Measurements from ENCODE around the gene NEO1.
A peak's percentile ranks its signal among the peaks of the same experiment; 100 is the strongest.
"Not testable (repeated sequence)": the region's sequence is repeated elsewhere in the genome, so short reads cannot be mapped to it uniquely, and the experiment has no call there.

The NEO1 gene

GRCh38 chr15:73270366-73271097 lies 218.3 kb downstream of the NEO1 start:
- no peak for DNase-seq

- peak; percentile 54 for DNase-seq
These were observed 221.1 kb downstream of the NEO1 start for GRCh38 chr15:73273181-73274002.

DNA sequence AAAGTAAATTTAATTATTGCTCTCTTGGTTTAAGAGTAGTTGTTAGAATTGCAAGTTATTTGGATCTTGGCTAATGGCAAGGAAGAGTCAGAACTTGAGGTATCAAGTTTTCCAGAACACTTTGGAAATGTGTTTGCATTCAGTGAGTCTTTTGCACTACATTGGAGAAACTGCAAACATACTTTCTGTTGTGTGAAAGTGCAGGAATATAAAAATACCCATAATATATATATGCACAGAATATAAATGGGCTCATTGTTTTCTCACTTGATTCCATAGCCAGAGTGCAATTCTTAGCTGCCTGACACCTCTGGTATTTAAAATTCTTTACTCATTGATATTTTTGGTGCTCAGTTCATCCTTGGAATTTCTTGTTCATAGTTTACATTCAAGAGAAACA lies 223.6 kb downstream of the NEO1 start:
- DNase-seq = no peak

DNA sequence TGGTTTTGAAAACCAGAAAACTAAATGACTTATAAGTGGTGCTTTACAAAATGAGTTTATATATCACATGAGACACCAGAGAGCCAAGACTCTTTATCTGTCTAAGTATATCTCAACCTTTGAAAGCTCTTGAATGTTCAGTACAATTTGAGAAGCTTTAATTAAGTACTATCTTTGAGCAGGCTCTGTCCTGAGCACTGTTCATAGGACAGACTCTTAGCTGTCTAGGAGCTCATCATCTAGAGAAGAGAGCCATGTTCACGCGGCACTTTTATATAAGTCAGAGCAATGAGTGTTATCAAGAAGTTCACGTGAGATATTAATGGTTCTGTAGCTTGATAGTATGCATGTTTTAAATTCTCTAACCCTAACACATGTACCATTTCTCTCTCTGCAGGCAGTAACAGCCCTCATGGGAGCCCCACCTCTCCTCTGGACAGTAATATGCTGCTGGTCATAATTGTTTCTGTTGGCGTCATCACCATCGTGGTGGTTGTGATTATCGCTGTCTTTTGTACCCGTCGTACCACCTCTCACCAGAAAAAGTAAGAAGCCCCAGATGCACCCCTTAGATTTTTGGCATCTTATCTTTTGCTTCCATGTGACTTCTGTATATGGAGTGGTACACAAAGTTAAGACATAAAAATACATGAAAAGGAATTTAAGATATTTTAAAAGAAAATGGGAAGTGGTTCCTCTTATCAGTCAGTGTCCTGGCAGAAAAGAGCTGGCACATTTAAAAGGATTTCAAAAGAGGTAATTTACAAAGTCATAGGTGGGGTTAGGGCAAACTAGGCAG lies 230.5 kb downstream of the NEO1 start:
- no peak for DNase-seq

- no peak for DNase-seq
These were observed 231.2 kb downstream of the NEO1 start for GRCh38 chr15:73283366-73283962.

GRCh38 chr15:73284090-73284716 lies 231.9 kb downstream of the NEO1 start:
- peak; percentile 25 for DNase-seq

DNA sequence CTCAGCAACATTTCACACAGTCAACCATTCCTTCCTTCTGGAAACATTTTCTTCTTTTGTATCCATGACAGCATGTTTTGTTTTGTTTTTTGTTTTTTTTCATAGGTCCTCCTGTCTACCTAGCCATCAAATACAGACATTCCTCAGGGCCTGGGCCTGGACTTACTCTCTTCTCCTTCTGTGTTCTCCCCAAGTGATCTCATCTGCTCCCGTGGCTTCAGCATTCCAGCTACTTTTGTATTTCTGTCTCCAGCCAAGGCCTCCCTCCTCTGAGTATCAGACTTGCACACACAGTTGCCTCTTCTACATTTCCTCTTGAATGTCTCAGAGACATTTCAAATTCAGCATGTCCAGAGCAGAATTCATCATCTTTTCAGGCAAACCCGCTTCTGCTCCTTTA lies 234.0 kb downstream of the NEO1 start:
- no peak for DNase-seq

GRCh38 chr15:73287019-73287418 lies 234.8 kb downstream of the NEO1 start:
- DNase-seq = no peak

GRCh38 chr15:73291441-73291840 lies 239.2 kb downstream of the NEO1 start:
- no peak for DNase-seq

GRCh38 chr15:73293773-73294172 lies 241.5 kb downstream of the NEO1 start:
- DNase-seq = no peak

DNA sequence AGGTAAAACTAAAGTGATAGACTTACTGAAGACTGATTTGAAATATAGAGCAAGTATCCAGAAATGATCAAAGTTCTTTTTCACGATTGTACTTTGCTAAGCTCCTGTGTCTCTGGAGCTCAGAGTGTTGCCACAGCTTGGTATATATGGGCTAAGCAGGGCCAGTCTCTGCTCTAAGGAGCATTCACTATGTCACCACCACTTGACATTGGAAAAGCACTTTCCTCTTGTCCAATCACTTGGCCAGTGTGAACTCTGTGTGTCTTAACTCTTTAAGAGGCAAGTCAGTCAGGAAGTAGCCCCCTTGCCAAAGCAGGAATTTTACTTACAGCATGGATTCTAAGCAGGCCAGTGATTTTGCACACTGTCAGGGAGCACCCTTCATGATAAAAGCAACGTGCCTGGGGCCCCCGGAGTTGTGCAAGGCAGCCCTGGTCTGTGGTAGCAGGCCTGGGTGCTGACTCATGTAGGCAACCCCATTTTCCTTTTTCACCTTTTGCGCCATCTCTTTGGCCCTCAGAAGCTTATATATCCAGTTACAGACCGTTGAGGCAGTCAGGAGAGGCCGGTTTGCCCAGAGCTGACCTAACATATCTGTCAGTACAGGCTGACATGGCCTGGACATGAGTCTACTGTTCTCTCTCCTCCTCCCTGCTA lies 243.5 kb downstream of the NEO1 start:
- DNase-seq = no peak

DNA sequence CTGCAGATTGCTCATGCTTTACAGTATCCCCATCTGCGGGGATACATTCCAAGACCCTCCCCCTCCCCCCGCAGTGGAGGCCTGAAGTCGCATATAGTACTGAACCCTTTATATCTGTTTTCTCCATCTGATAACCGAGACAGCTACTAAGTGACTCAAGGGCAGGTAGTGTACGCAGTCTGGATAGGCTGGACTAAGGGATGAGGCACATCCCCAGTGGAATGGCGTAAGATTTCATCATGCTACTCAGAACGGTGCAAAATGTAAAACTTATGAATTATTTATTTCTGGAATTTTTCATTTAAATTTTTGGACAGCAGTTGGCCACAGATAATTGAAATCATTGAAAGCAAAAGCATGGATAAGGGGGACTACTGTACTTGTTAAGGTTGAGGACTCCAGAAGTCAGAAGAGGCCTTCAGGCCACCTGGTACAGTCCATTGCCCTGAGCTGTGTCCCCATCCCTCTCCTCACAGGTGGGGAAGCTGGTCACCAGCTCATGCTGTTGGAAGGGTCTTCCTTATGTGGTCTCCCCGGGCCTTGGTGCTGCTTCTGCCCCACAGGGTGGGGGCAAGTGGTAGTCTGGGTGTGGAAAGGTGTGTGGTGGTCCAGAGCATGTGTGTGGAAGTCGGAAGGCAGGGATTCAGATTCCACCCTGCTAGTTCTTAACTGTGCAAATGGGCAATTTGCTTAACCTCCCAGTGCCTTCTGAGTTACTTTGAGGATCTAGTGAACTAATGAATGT lies 244.5 kb downstream of the NEO1 start:
- DNase-seq = no peak

GRCh38 chr15:73298522-73299245 lies 246.4 kb downstream of the NEO1 start:
- DNase-seq = no peak

DNA sequence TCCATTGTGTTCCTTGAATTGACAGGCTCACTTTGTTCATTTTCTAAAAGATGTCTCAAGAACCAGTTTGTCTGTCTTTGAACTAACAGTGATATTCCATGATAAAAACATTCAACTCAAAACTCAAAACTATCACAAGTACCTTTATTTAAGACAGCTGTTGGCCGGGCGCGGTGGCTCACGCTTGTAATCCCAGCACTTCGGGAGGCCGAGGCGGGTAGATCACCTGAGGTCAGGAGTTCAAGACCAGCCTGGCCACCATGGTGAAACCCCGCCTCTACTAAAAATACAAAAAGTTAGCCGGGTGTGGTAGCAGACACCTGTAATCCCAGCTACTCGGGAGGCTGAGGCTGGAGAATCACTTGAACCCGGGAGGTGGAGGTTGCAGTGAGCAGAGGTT lies 248.0 kb downstream of the NEO1 start:
- not testable (repeated sequence) for DNase-seq

DNA sequence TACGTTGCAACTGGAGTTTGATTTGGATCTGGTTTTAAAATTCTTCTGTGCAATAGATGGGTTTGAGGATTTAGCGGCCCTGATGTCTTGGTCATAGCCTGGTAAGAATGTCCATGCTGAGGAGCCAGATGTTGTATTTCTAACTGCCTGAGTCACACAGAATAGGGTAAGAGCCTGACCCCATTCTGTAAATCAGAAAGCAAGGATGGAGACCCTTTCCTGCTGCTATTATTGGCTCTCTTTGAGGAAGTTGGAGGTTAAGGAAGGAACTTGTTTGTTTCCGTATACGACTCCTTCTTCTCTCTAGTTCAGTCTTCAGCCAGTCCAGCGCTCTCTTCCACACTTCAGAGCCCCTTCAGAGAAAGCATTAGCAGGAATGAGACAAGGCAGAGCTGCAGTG lies 251.4 kb downstream of the NEO1 start:
- no peak for DNase-seq

DNA sequence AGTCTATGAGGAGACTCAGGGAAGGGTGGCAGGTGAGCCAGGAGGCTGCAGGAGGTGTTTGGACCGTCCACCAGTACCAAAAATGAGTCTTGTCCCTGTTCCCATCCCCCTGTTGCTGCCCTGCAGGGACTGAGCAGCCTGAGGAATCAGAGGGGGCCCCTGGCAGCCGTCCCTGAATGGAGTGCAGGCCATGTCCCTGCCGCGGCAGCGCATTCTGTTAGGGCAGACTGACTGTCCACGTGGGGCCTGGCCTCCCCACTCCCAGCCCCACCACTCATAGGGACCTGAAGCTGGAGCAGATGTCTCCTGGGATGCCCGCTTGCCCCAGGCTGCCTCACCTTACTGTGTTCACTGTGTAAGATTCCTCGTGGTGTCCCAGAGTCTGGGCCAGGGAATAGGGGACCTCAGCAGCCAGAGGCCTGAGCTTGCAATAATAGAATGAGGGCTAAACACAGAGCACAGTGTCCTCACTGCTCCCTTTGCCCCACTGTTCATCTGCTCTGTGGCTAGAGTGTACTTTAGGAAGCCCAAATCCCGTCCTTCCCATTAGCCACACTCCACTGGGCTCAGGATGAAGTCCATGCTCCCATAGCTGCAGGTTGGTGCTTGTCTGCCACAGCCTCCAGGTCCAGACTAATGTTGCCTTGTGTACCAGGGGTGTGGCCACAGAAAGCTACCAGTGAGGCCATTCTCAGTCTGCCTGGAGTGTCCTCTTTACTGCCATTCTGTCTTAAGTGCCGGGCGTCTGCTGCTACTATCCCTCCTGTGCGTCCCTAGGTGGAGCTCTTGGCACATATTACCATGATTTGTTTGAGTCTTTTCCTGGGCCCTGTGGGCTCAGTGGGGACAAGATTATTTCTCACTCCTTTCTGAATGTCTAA lies 253.3 kb downstream of the NEO1 start:
- peak; percentile 57 for DNase-seq

- DNase-seq = no peak
These were observed 256.0 kb downstream of the NEO1 start for GRCh38 chr15:73308305-73308704.

GRCh38 chr15:73313861-73314260 lies 261.6 kb downstream of the NEO1 start:
- DNase-seq = peak; percentile 43

DNA sequence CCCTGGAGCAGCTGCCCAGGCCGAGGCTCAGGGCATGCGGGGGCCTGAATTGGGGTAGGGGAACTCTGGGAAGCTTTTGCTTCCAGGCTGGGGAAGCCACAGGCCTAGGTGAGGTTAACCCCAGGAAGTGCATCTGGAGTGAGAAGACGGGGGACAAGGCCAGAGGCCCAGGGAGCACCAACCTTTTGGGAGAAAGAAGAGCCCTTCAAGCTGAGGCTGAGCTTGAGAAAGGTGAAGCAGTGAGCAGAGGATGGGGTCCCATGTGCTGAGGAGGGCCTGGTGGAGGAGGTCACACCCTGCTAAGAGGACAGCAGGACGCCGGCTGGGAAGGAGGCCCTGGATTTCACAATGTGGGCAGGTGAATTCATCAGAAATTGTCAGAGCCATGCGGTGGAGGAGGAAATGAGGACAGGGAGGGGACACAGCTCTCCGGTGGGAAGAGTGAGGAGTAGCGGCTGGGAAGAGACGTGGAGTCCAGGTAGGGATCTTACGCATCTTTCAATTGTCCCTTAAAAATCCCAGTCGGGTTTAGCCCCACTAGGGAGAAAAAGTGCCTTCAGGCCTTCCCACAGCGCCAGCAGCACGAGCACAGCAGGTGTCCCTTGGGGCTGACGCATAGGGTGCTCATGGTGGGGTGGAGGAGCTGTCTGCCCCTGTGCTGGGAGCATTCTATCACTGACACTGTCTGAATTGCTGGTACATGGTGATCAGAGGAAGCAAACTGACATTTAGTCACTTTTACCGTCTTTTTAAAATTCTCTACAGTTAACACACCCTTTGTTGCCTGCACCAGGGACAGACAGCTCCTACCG lies 265.6 kb downstream of the NEO1 start:
- DNase-seq = no peak

All from fibroblast of skin of right quadriceps (primary cell).